ENCODE data around the gene CFAP73. TPM values are rescaled to one million over a fixed set of nuclear protein-coding genes. Genes with fewer than 3 reads are reported as not detected.

The CFAP73 gene
- total RNA-seq, 2 donors from 2014 or later, result 0.57 TPM; not detected in 1

DNA sequence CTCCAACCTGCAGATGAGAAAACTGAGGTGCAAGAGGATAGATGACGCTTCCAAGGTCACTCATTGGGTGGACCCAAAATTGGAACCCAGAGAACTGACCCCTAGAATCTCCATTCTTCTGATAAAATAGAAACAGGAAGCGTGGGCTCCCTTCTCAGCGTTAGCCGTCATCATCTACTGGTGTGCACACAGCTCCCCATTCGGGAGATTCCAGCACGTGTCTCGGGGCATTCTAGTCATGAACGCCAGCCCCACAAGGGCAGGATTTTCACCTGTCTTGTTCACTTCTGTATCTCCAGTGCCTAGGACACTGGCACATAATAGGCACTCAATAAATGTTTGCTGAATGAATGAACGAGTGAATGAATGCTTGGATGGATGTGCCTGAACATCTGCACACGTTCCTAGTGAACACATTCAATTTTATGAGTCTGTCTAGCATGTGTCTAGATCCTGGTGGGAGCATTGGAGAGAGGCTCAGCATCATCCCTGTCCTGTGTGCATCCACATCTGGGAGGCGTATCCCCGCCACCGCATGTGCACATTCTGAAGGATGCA is 44.5 kb upstream of the CFAP73 start:
- intact Hi-C loops (cut with DNase I), result no loop called here
- DNase-seq (ENCODE audit: low spot score), result no peak
- Histone ChIP-seq H3K27ac (no peak overlapping the region), H3K9me3 (no peaks in the 10 kb centered on the region), H3K36me3 (no peaks in the 10 kb centered on the region), H3K4me1 (replicated peaks) (no peaks in the 10 kb centered on the region), H3K4me3 (no peak overlapping the region), H3K27me3 (replicated peaks; ENCODE audit: insufficient read depth) (peaks cover 6% of the 10 kb centered on the region)
- TF ChIP-seq POLR2A (IDR thresholded peaks at IDR 0.05) (no peak), POLR2AphosphoS5 (IDR thresholded peaks at IDR 0.05) (no peak)
- TF ChIP-seq, protein P1, sequence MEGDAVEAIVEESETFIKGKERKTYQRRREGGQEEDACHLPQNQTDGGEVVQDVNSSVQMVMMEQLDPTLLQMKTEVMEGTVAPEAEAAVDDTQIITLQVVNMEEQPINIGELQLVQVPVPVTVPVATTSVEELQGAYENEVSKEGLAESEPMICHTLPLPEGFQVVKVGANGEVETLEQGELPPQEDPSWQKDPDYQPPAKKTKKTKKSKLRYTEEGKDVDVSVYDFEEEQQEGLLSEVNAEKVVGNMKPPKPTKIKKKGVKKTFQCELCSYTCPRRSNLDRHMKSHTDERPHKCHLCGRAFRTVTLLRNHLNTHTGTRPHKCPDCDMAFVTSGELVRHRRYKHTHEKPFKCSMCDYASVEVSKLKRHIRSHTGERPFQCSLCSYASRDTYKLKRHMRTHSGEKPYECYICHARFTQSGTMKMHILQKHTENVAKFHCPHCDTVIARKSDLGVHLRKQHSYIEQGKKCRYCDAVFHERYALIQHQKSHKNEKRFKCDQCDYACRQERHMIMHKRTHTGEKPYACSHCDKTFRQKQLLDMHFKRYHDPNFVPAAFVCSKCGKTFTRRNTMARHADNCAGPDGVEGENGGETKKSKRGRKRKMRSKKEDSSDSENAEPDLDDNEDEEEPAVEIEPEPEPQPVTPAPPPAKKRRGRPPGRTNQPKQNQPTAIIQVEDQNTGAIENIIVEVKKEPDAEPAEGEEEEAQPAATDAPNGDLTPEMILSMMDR (IDR thresholded peaks at IDR 0.05), result no peak
- WGBS, result 74% methylated on average over 13 of the region's 13 CpGs

DNA sequence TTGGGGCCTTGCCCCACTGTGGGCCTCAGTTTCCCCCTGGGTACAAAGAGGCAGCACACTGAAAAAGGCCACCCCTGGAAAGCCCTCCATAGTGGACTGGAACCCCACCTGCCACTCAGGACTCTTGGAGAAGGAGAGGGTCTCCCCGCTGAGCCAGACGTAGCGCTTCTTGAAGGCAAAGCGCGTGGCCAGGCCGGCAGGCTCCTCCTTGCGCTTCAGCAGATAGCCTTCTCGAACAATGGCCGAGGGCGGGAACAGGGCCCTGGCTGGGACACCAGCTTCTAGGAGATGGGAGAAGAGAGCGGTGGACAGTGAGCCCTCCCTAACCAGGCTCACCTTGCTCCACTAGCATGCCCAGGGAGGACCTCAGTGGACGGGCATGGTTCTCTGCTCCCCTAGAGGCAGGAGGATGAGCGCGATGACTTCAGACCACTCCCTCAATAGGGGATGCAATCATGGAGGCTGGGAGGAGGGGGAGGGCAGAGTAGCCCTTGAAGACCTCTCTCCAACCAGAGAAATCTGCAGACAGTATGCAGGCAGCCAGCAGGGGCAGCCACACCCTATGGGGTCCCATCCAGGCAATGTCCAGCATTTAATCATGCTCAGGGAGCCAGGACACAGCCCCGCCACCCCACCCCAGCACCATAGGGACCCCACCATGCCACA is 43.8 kb upstream of the CFAP73 start:
- Histone ChIP-seq H3K27ac (no peak overlapping the region), H3K27me3 (replicated peaks; ENCODE audit: insufficient read depth) (peaks cover 6% of the 10 kb centered on the region), H3K9me3 (no peaks in the 10 kb centered on the region), H3K4me1 (replicated peaks) (no peaks in the 10 kb centered on the region), H3K4me3 (no peak overlapping the region), H3K36me3 (no peaks in the 10 kb centered on the region)
- no peak for DNase-seq (ENCODE audit: low spot score)
- TF ChIP-seq, protein P1 (IDR thresholded peaks at IDR 0.05), result no peak
- TF ChIP-seq POLR2AphosphoS5 (IDR thresholded peaks at IDR 0.05), result no peak
- TF ChIP-seq POLR2A (IDR thresholded peaks at IDR 0.05), result no peak
- intact Hi-C loops (cut with DNase I), result no loop called here
- WGBS, result 87% methylated on average over 15 of the region's 15 CpGs

- Histone ChIP-seq H3K27ac (no peak overlapping the region), H3K9me3 (no peaks in the 10 kb centered on the region), H3K4me3 (no peak overlapping the region), H3K36me3 (no peaks in the 10 kb centered on the region), H3K4me1 (replicated peaks) (no peaks in the 10 kb centered on the region), H3K27me3 (replicated peaks; ENCODE audit: insufficient read depth) (peaks cover 6% of the 10 kb centered on the region)
- TF ChIP-seq POLR2AphosphoS5 (IDR thresholded peaks at IDR 0.05) (no peak), POLR2A (IDR thresholded peaks at IDR 0.05) (no peak)
- TF ChIP-seq, protein P1 (IDR thresholded peaks at IDR 0.05), result no peak
- intact Hi-C loops (cut with DNase I), result no loop called here
- no peak for DNase-seq (ENCODE audit: low spot score)
- WGBS, result 59% methylated on average over 1 of the region's 1 CpG
These were observed 43.2 kb upstream of the CFAP73 start for GRCh38 chr12:113106361-113106760.

GRCh38 chr12:113108308-113108707 is 41.2 kb upstream of the CFAP73 start:
- 96% methylated on average over 4 of the region's 4 CpGs for whole genome bisulfite sequencing
- Histone ChIP-seq H3K4me3 (no peak overlapping the region), H3K27ac (no peak overlapping the region), H3K36me3 (no peaks in the 10 kb centered on the region), H3K9me3 (no peaks in the 10 kb centered on the region), H3K4me1 (replicated peaks) (no peaks in the 10 kb centered on the region), H3K27me3 (replicated peaks; ENCODE audit: insufficient read depth) (peaks cover 6% of the 10 kb centered on the region)
- TF ChIP-seq, protein P1 (IDR thresholded peaks at IDR 0.05), result no peak
- no peak for TF ChIP-seq POLR2A (IDR thresholded peaks at IDR 0.05)
- no peak for TF ChIP-seq POLR2AphosphoS5 (IDR thresholded peaks at IDR 0.05)
- intact Hi-C loops (cut with DNase I), result no loop called here
- DNase-seq (ENCODE audit: low spot score), result no peak

GRCh38 chr12:113109360-113109759 is 40.2 kb upstream of the CFAP73 start:
- DNase-seq (ENCODE audit: low spot score), result no peak
- H3K27ac ChIP-seq, result no peak overlapping the region

More at GRCh38 chr12:113109360-113109759, 40.2 kb upstream of the CFAP73 start:
- no peaks in the 10 kb centered on the region for H3K4me1 ChIP-seq (replicated peaks)
- intact Hi-C loops (cut with DNase I), result no loop called here
- H3K36me3 ChIP-seq, result no peaks in the 10 kb centered on the region
- no peaks in the 10 kb centered on the region for H3K9me3 ChIP-seq
- 75% methylated on average over 4 of the region's 5 CpGs for WGBS
- TF ChIP-seq POLR2A (IDR thresholded peaks at IDR 0.05), result no peak
- TF ChIP-seq, protein P1 (IDR thresholded peaks at IDR 0.05), result no peak
- no peak overlapping the region for H3K4me3 ChIP-seq
- no peaks in the 10 kb centered on the region for H3K27me3 ChIP-seq (replicated peaks; ENCODE audit: insufficient read depth)
